Natural killer cell (primary cell): Measurements from ENCODE around the gene ALDH3A2. TPM values are rescaled to one million over a fixed set of nuclear protein-coding genes. Genes with fewer than 3 reads are reported as not detected.
A peak's percentile ranks its signal among the peaks of the same experiment; 100 is the strongest.

Source experiments
- ATAC-seq, 3 donors: fragments of 150-1000 bp in 2 of 3; fragments of 200-7000 bp in 1 of 3; cut with Tn5 transposase; 1 replicate in 1 of 3; 2 replicates in 2 of 3; pipeline ENCODE4 v1.10.0; 2021; ENCODE audit warnings: mild to moderate bottlenecking in 2 of 3, moderate library complexity in 2 of 3
- DNase-seq, 2 donors: peaks; one replicate each; pipeline versions ENCODE4 v3.0.0 to v3.0.0-alpha.2; 2013 to 2021; ENCODE audit warnings: mixed read lengths in 1 of 2
- H3K27ac ChIP-seq: one replicate; pipeline ENCODE4 v1.5.1; 2013; ENCODE audit warnings: mild to moderate bottlenecking, low read length
- H3K27me3 ChIP-seq: one replicate; pipeline ENCODE4 v1.6.1; 2013; ENCODE audit warnings: low read length; ENCODE audit not compliant: control insufficient read depth, insufficient read depth
- H3K36me3 ChIP-seq: one replicate; pipeline ENCODE4 v1.6.1; 2013; ENCODE audit warnings: low read length; ENCODE audit not compliant: control insufficient read depth, insufficient read depth
- H3K4me1 ChIP-seq: one replicate; pipeline ENCODE4 v1.6.1; 2013; ENCODE audit warnings: low read length; ENCODE audit not compliant: control insufficient read depth, insufficient read depth
- H3K4me3 ChIP-seq: one replicate; pipeline ENCODE4 v1.5.1; 2013; ENCODE audit warnings: low read length
- H3K9me3 ChIP-seq: one replicate; pipeline ENCODE4 v1.6.1; 2013; ENCODE audit warnings: low read length; ENCODE audit not compliant: control insufficient read depth, insufficient read depth
- H3K27ac Mint-ChIP-seq, 2 donors: one replicate each; pipeline ENCODE4 v1.8.0; 2022; ENCODE audit warnings: mild to moderate bottlenecking in 2 of 2, mixed read lengths in 2 of 2, moderate library complexity in 1 of 2
- H3K27me3 Mint-ChIP-seq, 2 donors: one replicate each; pipeline ENCODE4 v1.8.0; 2022; ENCODE audit warnings: low read depth in 2 of 2, mixed read lengths in 2 of 2
- H3K36me3 Mint-ChIP-seq: one replicate; pipeline ENCODE4 v1.8.0; 2022; ENCODE audit warnings: mixed read lengths
- H3K4me1 Mint-ChIP-seq, 2 donors: one replicate each; pipeline ENCODE4 v1.8.0; 2022; ENCODE audit warnings: mixed read lengths in 2 of 2
- H3K4me3 Mint-ChIP-seq: one replicate; pipeline ENCODE4 v1.8.0; 2022; ENCODE audit warnings: mild to moderate bottlenecking, moderate library complexity, mixed read lengths
- H3K9me3 Mint-ChIP-seq, 2 donors: one replicate each; pipeline ENCODE4 v1.8.0; 2022; ENCODE audit warnings: mixed read lengths in 2 of 2
- WGBS: methylation state at CpG from one replicate; pipeline ENCODE4 v1.1.7; 2013; ENCODE audit warnings: missing lambda C conversion rate; ENCODE audit not compliant: insufficient coverage; 5-methylcytosine and 5-hydroxymethylcytosine counted together
- intact Hi-C: fragments of 100-400 bp; cut with micrococcal nuclease; formaldehyde crosslinking; loops from one replicate; pipeline ENCODE4 v1.14.2; 2022
- total RNA-seq, 4 donors: library from RNA; stranded (reverse); fragments of 120-200 nt in 1 of 4; gene quantifications; one replicate each; pipeline versions ENCODE4 v1.2.3 to v1.2.4, GENCODE V29; 2013 to 2022
- TF ChIP-seq, protein P1 (sequence below): fragments of 200-600 bp; IDR thresholded peaks from one replicate; pipeline ENCODE4 v1.8.0; 2022; ENCODE audit warnings: antibody characterized with exemption

The ALDH3A2 gene
- total RNA-seq, 3 donors from 2014 or later (not counting 1 experiment from before 2014, with no cell fraction given): 25.3 to 33.7 (median 31.4) TPM

DNA sequence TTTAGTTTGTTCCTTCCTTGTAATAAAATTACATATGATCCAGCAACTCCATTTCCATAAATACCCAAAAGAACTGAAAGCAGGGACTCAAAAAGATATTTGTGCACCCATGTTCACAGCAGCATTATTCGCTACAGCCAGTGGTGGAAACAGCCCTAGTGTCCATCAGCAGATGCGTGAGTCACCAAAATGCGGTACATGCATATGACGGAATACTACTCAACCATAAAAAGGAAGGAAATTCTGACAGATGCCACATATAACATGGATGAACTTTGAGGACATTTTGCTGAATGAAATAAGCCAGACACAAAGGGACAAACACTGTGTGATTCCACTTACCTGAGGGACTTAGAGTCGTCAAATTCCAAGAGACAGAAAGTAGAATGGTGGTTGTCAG is 76.9 kb downstream of the ALDH3A2 start:
- H3K4me3 ChIP-seq: no peak overlapping the region

DNA sequence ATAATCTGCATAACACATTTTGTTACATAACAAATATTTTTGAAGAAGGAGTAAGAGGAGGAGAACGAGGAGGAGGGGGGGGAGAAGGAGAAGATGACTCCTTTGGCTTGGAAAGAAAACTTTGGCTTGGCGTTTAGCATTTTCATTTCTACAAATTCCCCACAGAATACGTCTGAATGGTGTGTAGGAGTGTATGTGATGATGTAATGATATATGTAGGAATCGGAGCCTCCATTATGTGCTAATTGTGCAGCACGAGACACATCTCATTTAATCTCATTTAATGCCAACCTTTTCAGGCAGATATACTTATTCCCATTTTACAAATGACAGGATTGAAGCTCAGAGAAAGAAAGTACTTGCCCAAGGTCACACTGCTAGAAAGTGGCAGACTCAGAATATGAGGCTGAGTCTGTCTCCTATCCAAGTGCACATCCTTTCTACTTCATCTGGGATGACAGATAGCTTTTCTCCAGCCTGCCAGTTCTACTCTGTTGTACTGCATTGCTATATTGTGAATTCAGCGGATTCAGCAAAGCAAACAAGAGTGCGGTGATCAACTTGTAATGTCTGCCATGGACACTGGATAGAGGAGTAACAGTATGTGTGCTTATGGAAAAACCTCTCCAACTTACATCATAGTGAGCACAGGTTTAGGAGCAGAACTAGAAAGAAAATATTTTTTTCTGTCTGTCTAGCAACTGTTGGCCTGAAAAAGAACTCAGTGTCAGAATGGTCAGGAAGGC is 78.3 kb downstream of the ALDH3A2 start:
- peaks cover 8 to 16% of the 10 kb centered on the region in 2 donors for H3K4me1 Mint-ChIP-seq
- H3K4me3 Mint-ChIP-seq: no peak overlapping the region
- no peak overlapping the region for H3K27ac Mint-ChIP-seq
- WGBS: 100% methylated on average over 1 of the region's 7 CpGs
- ATAC-seq (no peak), DNase-seq (no peak)
- H3K4me3 ChIP-seq: no peak overlapping the region
- H3K27me3 Mint-ChIP-seq: no peaks in the 10 kb centered on the region
- intact Hi-C loops: no loop called here
- H3K9me3 ChIP-seq: no peaks in the 10 kb centered on the region
- no peaks in the 10 kb centered on the region for H3K9me3 Mint-ChIP-seq
- H3K27me3 ChIP-seq: no peaks in the 10 kb centered on the region
- TF ChIP-seq, protein P1, sequence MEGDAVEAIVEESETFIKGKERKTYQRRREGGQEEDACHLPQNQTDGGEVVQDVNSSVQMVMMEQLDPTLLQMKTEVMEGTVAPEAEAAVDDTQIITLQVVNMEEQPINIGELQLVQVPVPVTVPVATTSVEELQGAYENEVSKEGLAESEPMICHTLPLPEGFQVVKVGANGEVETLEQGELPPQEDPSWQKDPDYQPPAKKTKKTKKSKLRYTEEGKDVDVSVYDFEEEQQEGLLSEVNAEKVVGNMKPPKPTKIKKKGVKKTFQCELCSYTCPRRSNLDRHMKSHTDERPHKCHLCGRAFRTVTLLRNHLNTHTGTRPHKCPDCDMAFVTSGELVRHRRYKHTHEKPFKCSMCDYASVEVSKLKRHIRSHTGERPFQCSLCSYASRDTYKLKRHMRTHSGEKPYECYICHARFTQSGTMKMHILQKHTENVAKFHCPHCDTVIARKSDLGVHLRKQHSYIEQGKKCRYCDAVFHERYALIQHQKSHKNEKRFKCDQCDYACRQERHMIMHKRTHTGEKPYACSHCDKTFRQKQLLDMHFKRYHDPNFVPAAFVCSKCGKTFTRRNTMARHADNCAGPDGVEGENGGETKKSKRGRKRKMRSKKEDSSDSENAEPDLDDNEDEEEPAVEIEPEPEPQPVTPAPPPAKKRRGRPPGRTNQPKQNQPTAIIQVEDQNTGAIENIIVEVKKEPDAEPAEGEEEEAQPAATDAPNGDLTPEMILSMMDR: no peak
- H3K36me3 Mint-ChIP-seq: no peaks in the 10 kb centered on the region
- no peaks in the 10 kb centered on the region for H3K36me3 ChIP-seq
- no peak overlapping the region for H3K27ac ChIP-seq
- peaks cover 14% of the 10 kb centered on the region for H3K4me1 ChIP-seq

More for the DNA sequence above, 76.9 kb downstream of the ALDH3A2 start:
- Mint-ChIP-seq H3K36me3 (no peaks in the 10 kb centered on the region), H3K4me1 (peaks cover 8 to 16% of the 10 kb centered on the region in 2 donors), H3K9me3 (no peaks in the 10 kb centered on the region), H3K27ac (peak overlapping the region; percentile 49 to 84), H3K27me3 (no peaks in the 10 kb centered on the region), H3K4me3 (peak overlapping the region; percentile 79)
- Histone ChIP-seq H3K27me3 (no peaks in the 10 kb centered on the region), H3K27ac (no peak overlapping the region), H3K36me3 (no peaks in the 10 kb centered on the region), H3K4me1 (peaks cover 14% of the 10 kb centered on the region), H3K9me3 (no peaks in the 10 kb centered on the region)
- 91% methylated on average over 5 of the region's 5 CpGs for WGBS
- intact Hi-C loops: no loop called here
- ATAC-seq (no peak), DNase-seq (no peak)
- TF ChIP-seq, protein P1: no peak

Other genes with a start within 250 kb of the ALDH3A2 start
- 1 to 10 TPM; 1.0 to 5.1 (median 5.0) TPM for gene RNF112, start 237.5 kb upstream of the ALDH3A2 start, total RNA-seq
- gene SLC47A1, start 114.9 kb upstream of the ALDH3A2 start, total RNA-seq: 1 to 10 TPM in 1 of 3 donors, under 1 TPM in 2; 0.29 to 1.3 (median 0.45) TPM
- not detected for gene SLC47A2, start 67.8 kb downstream of the ALDH3A2 start, total RNA-seq
- gene ALDH3A1, start 99.5 kb downstream of the ALDH3A2 start, total RNA-seq: not detected
- gene ULK2, start 219.2 kb downstream of the ALDH3A2 start, total RNA-seq: 10 to 100 TPM; 13.7 to 20.6 (median 19.2) TPM